GM21529 (cell line): ENCODE results near the gene ZC3H10.

ENCODE experiments used
- ATAC-seq: cut with Tn5 transposase; IDR thresholded peaks from one replicate; pipeline ENCODE4 v1.9.1; 2021; ENCODE audit not compliant: unreplicated experiment

ZC3H10 gene

DNA sequence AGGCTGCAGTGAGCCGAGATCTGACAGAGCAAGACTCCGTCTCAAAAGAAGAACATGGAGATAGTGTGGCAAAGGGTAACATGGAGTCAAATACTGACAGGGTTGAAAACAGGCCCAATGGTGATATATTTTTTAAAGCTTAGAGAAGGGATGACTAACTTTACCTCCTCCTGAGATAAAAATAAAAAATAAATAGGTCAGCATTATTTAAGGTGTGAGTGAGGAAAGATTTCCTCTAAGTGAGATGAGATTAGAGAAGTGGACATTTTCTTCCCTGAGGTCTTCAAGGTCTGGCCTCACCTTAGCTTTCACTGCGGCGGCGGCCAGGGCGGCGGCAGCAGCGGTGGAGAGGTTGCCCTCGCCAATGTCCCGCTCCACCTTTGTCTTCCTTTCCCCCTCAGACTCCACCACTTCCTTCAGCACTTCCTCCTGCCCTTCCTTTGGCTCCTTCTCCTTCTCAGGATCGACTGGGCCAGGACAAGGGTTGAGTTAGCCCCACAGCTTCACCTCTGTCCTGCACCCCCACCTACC is 51.2 kb downstream of the ZC3H10 start:
- no peak for ATAC-seq

DNA sequence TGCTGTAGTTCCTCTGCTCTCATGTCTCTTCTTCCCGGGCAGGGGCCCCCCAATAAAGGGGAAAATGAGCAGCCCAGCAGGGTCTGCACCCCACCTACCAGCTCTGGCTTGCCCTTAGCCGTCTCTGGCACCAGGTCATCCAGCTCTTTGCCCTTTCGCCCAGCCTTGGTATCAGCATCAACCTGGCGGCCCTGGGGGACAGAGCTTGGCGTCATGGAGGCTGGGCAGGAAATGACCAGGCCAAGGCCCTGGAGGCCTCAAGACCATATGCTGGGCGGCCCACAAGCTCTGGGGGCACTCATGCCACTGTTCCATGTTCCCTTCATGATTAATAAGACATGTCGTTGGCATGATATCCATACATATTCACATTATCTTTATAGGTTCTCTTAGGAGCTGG is 54.8 kb downstream of the ZC3H10 start:
- ATAC-seq: no peak
